ENCODE data around the gene GLT1D1.

GLT1D1 gene

GRCh38 chr12:128956755-128957154, 103.5 kb downstream of the GLT1D1 start:
- Histone ChIP-seq H3K4me2 (ENCODE audit: low read length) (no peak overlapping the region), H3K9me3 (replicated peaks; ENCODE audit: low read length) (peaks cover 6% of the 10 kb centered on the region), H3K27me3 (ENCODE audit: control insufficient read depth, insufficient read depth, low read length) (no peaks in the 10 kb centered on the region), H3K4me3 (ENCODE audit: low read length) (no peak overlapping the region), H3K36me3 (ENCODE audit: insufficient read depth, low read length) (no peaks in the 10 kb centered on the region), H3K9ac (ENCODE audit: low read depth, low read length) (no peak overlapping the region), H3K4me1 (ENCODE audit: control insufficient read depth, insufficient read depth, low read length) (no peaks in the 10 kb centered on the region)

DNA sequence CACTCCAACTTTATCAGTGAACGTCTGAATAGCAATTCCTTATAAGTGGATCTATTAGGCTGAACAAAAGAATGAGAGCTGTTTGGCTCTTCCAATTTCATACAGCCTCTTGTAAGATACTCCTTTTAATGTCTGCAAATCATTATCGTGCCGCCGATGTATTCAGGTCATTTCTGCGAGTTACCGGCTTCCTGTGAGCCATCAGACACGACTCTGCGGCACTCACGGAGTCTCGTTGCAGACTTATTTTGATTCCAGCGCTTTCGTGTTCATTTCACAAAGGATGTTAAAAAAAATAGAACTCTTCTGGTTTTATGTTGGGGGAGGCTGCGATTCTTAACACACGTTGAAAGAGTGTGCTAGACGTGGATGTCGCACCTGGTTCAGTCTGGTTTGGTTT, 106.6 kb downstream of the GLT1D1 start:
- Histone ChIP-seq H3K4me2 (ENCODE audit: low read length) (no peak overlapping the region), H3K9ac (ENCODE audit: low read depth, low read length) (no peak overlapping the region), H3K4me1 (ENCODE audit: control insufficient read depth, insufficient read depth, low read length) (no peaks in the 10 kb centered on the region), H3K36me3 (ENCODE audit: insufficient read depth, low read length) (no peaks in the 10 kb centered on the region), H3K9me3 (replicated peaks; ENCODE audit: low read length) (peaks cover 11% of the 10 kb centered on the region), H3K27me3 (ENCODE audit: control insufficient read depth, insufficient read depth, low read length) (no peaks in the 10 kb centered on the region), H3K4me3 (ENCODE audit: low read length) (no peak overlapping the region)

- Histone ChIP-seq H3K4me3 (ENCODE audit: low read length) (no peak overlapping the region), H3K9ac (ENCODE audit: low read depth, low read length) (no peak overlapping the region), H3K4me1 (ENCODE audit: control insufficient read depth, insufficient read depth, low read length) (no peaks in the 10 kb centered on the region), H3K4me2 (ENCODE audit: low read length) (no peak overlapping the region), H3K36me3 (ENCODE audit: insufficient read depth, low read length) (no peaks in the 10 kb centered on the region), H3K9me3 (replicated peaks; ENCODE audit: low read length) (peaks cover 11% of the 10 kb centered on the region), H3K27me3 (ENCODE audit: control insufficient read depth, insufficient read depth, low read length) (no peaks in the 10 kb centered on the region)
These were observed 108.1 kb downstream of the GLT1D1 start for GRCh38 chr12:128961308-128961902.

DNA sequence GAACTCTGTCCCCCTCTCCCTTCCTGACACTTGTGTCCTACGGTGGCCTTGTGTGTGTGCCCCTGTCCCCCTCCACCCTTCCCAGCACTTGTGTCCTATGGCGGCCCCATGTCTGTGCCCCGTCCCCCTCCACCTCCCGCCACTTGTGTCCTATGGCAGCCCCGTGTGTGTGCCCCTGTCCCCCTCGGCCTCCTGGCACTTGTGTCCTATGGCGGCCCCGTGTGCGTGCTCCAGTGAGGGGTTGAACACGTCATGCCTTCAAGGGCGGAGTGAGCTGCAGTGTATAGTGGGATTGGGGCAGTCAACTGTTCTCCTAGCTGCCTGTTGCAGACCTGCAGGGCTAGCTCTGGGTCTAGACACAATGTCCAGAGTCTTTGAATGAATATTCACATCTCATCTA, 108.7 kb downstream of the GLT1D1 start:
- H3K4me1 ChIP-seq (ENCODE audit: control insufficient read depth, insufficient read depth, low read length) = no peaks in the 10 kb centered on the region
- H3K9ac ChIP-seq (ENCODE audit: low read depth, low read length) = no peak overlapping the region
- no peaks in the 10 kb centered on the region for H3K36me3 ChIP-seq (ENCODE audit: insufficient read depth, low read length)
- H3K4me3 ChIP-seq (ENCODE audit: low read length) = no peak overlapping the region
- H3K27me3 ChIP-seq (ENCODE audit: control insufficient read depth, insufficient read depth, low read length) = no peaks in the 10 kb centered on the region
- peaks cover 11% of the 10 kb centered on the region for H3K9me3 ChIP-seq (replicated peaks; ENCODE audit: low read length)
- no peak overlapping the region for H3K4me2 ChIP-seq (ENCODE audit: low read length)

GRCh38 chr12:128966203-128966810, 113.0 kb downstream of the GLT1D1 start:
- Histone ChIP-seq H3K9ac (ENCODE audit: low read depth, low read length) (no peak overlapping the region), H3K4me3 (ENCODE audit: low read length) (no peak overlapping the region), H3K4me1 (ENCODE audit: control insufficient read depth, insufficient read depth, low read length) (no peaks in the 10 kb centered on the region), H3K36me3 (ENCODE audit: insufficient read depth, low read length) (no peaks in the 10 kb centered on the region), H3K9me3 (replicated peaks; ENCODE audit: low read length) (peaks cover 7% of the 10 kb centered on the region), H3K4me2 (ENCODE audit: low read length) (no peak overlapping the region), H3K27me3 (ENCODE audit: control insufficient read depth, insufficient read depth, low read length) (no peaks in the 10 kb centered on the region)

GRCh38 chr12:128968668-128969067, 115.4 kb downstream of the GLT1D1 start:
- no peaks in the 10 kb centered on the region for H3K27me3 ChIP-seq (ENCODE audit: control insufficient read depth, insufficient read depth, low read length)
- H3K4me1 ChIP-seq (ENCODE audit: control insufficient read depth, insufficient read depth, low read length) = no peaks in the 10 kb centered on the region
- no peaks in the 10 kb centered on the region for H3K36me3 ChIP-seq (ENCODE audit: insufficient read depth, low read length)
- no peak overlapping the region for H3K4me2 ChIP-seq (ENCODE audit: low read length)
- peaks cover 5% of the 10 kb centered on the region for H3K9me3 ChIP-seq (replicated peaks; ENCODE audit: low read length)
- H3K9ac ChIP-seq (ENCODE audit: low read depth, low read length) = no peak overlapping the region
- no peak overlapping the region for H3K4me3 ChIP-seq (ENCODE audit: low read length)

GRCh38 chr12:128969480-128970055, 116.3 kb downstream of the GLT1D1 start:
- no peaks in the 10 kb centered on the region for H3K4me1 ChIP-seq (ENCODE audit: control insufficient read depth, insufficient read depth, low read length)
- no peak overlapping the region for H3K4me2 ChIP-seq (ENCODE audit: low read length)
- peaks cover 4% of the 10 kb centered on the region for H3K9me3 ChIP-seq (replicated peaks; ENCODE audit: low read length)
- no peak overlapping the region for H3K4me3 ChIP-seq (ENCODE audit: low read length)
- no peaks in the 10 kb centered on the region for H3K27me3 ChIP-seq (ENCODE audit: control insufficient read depth, insufficient read depth, low read length)
- no peaks in the 10 kb centered on the region for H3K36me3 ChIP-seq (ENCODE audit: insufficient read depth, low read length)
- H3K9ac ChIP-seq (ENCODE audit: low read depth, low read length) = no peak overlapping the region

DNA sequence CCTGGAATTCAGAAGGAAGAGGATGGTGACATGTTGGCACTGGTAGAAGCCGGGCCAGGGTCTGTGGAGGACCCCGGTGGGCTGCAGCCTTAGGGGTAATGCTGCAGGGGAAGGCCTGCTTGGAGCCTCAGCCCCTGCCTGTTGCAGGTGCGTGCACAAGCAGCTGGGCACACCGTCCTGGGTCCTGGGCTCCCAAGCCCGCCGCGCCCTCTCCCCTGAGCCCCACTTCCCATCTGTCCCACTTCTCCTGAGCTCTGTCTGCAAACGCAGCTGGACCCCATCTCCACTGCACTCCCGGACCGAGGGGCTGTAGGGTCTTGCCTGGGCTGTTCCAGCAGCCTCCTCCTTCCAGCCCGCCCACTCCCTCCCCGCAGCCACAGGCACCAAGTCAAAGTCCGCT, 116.8 kb downstream of the GLT1D1 start:
- Histone ChIP-seq H3K27me3 (ENCODE audit: control insufficient read depth, insufficient read depth, low read length) (no peaks in the 10 kb centered on the region), H3K4me2 (ENCODE audit: low read length) (no peak overlapping the region)

GRCh38 chr12:128970941-128971340, 117.7 kb downstream of the GLT1D1 start:
- Histone ChIP-seq H3K4me3 (ENCODE audit: low read length) (no peak overlapping the region), H3K36me3 (ENCODE audit: insufficient read depth, low read length) (no peaks in the 10 kb centered on the region), H3K4me1 (ENCODE audit: control insufficient read depth, insufficient read depth, low read length) (no peaks in the 10 kb centered on the region), H3K27me3 (ENCODE audit: control insufficient read depth, insufficient read depth, low read length) (no peaks in the 10 kb centered on the region), H3K9ac (ENCODE audit: low read depth, low read length) (no peak overlapping the region), H3K4me2 (ENCODE audit: low read length) (no peak overlapping the region), H3K9me3 (replicated peaks; ENCODE audit: low read length) (peaks cover 4% of the 10 kb centered on the region)

More for the DNA sequence above, 116.8 kb downstream of the GLT1D1 start:
- Histone ChIP-seq H3K4me3 (ENCODE audit: low read length) (no peak overlapping the region), H3K4me1 (ENCODE audit: control insufficient read depth, insufficient read depth, low read length) (no peaks in the 10 kb centered on the region), H3K9ac (ENCODE audit: low read depth, low read length) (no peak overlapping the region), H3K9me3 (replicated peaks; ENCODE audit: low read length) (peaks cover 4% of the 10 kb centered on the region), H3K36me3 (ENCODE audit: insufficient read depth, low read length) (no peaks in the 10 kb centered on the region)

- H3K9ac ChIP-seq (ENCODE audit: low read depth, low read length) = no peak overlapping the region
- no peak overlapping the region for H3K4me2 ChIP-seq (ENCODE audit: low read length)
- no peak overlapping the region for H3K4me3 ChIP-seq (ENCODE audit: low read length)
- no peaks in the 10 kb centered on the region for H3K36me3 ChIP-seq (ENCODE audit: insufficient read depth, low read length)
- H3K9me3 ChIP-seq (replicated peaks; ENCODE audit: low read length) = peaks cover 4% of the 10 kb centered on the region
- H3K27me3 ChIP-seq (ENCODE audit: control insufficient read depth, insufficient read depth, low read length) = no peaks in the 10 kb centered on the region
- H3K4me1 ChIP-seq (ENCODE audit: control insufficient read depth, insufficient read depth, low read length) = no peaks in the 10 kb centered on the region
These were observed 118.5 kb downstream of the GLT1D1 start for GRCh38 chr12:128971802-128972201.

DNA sequence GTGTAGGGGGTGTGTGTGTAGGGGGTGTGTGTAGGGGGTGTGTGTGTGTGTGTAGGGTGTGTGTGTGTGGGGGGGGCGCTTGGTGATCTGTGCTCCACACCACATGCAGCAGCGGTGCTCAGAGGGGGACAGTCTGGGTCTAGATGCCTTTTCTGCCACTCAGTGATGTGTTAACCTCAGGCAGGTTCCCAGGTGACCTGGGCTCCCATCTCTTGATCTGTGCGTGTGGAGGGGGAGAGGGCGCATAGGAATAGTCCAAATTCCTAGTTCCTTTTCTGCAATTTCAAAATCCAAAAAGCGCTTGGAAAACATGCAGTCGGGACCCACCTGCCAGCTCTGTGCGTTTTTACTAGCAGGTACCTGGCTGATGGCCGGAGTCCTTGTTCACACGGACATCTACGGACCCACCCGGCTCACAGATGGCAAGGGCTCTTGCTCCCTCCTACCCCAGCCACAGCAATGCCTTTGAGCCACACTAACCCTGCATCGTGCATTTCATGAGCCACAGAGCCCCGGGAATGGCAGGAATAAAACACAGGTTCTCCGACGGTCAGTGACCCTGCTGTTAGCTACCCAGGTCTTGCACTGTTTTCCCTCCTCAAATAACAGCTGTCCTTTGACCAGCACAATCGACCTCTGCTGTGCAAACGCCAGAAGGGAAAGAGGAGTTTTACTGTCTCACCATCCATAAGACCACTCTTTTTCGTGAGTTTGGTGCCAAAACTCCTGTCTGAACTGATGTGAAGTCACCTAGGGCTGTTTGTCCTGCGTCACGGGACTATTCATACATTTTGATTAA, 120.8 kb downstream of the GLT1D1 start:
- Histone ChIP-seq H3K4me3 (ENCODE audit: low read length) (no peak overlapping the region), H3K4me2 (ENCODE audit: low read length) (no peak overlapping the region), H3K36me3 (ENCODE audit: insufficient read depth, low read length) (no peaks in the 10 kb centered on the region), H3K9me3 (replicated peaks; ENCODE audit: low read length) (peaks cover 15% of the 10 kb centered on the region), H3K9ac (ENCODE audit: low read depth, low read length) (no peak overlapping the region), H3K27me3 (ENCODE audit: control insufficient read depth, insufficient read depth, low read length) (no peaks in the 10 kb centered on the region), H3K4me1 (ENCODE audit: control insufficient read depth, insufficient read depth, low read length) (no peaks in the 10 kb centered on the region)

All from skeletal muscle satellite cell (primary cell).